Pancreas (tissue), 10 donors: ENCODE data around the gene STAT6. TPM values are rescaled to one million over a fixed set of nuclear protein-coding genes. Genes with fewer than 3 reads are reported as not detected.

Experiments used
- ATAC-seq, 4 donors: fragments of 200-7000 bp; cut with Tn5 transposase; one replicate each; pipeline versions ENCODE4 v1.8.0 to v1.9.1; 2020; ENCODE audit warnings: mild to moderate bottlenecking in 4 of 4, moderate library complexity in 4 of 4
- DNase-seq, 6 donors: peaks; one replicate each; pipeline ENCODE4 v3.0.0-alpha.2; 2020
- FAIRE-seq: peaks from 2 replicates; lab custom pipeline; 2012; peaks lifted over from hg19 to GRCh38; lab: Jason Lieb, UNC
- H3K27ac ChIP-seq, 4 donors: fragments of 200-600 bp; sonication (generic); 1 replicate in 3 of 4; 2 replicates in 1 of 4; pipeline versions ENCODE4 v1.5.0 to v1.8.0; 2020
- H3K27me3 ChIP-seq, 4 donors: fragments of 200-600 bp; one replicate each; pipeline ENCODE4 v1.8.0; 2021
- H3K36me3 ChIP-seq, 3 donors: fragments of 200-600 bp; sonication (generic) in 1 of 3; one replicate each; pipeline versions ENCODE4 v1.5.0 to v1.8.0; 2020 to 2021
- H3K4me1 ChIP-seq, 3 donors: fragments of 200-600 bp; one replicate each; pipeline ENCODE4 v1.8.0; 2021
- H3K4me3 ChIP-seq, 4 donors: fragments of 200-600 bp; sonication (generic) in 2 of 4; one replicate each; pipeline versions ENCODE4 v1.5.0 to v1.8.0; 2020 to 2021
- H3K9me3 ChIP-seq, 4 donors: fragments of 200-600 bp; one replicate each; pipeline ENCODE4 v1.8.0; 2021
- CTCF ChIP-seq, 4 donors: fragments of 200-600 bp; sonication (generic) in 3 of 4; IDR thresholded peaks; one replicate each; pipeline versions ENCODE4 v1.5.0 to v1.8.0; 2021; ENCODE audit warnings: antibody characterized with exemption in 4 of 4
- WGBS, 2 donors: extraction: QIAGEN DNeasy Blood & Tissue Kit; methylation state at CpG; one replicate each; pipeline ENCODE4 v1.1.7; 2013; 5-methylcytosine and 5-hydroxymethylcytosine counted together
- intact Hi-C, 3 donors: fragments of 100-400 bp; cut with DNase I; formaldehyde crosslinking; loops; one replicate each; pipeline versions ENCODE4 v1.11.1 to v1.14.2; 2022
- polyA plus RNA-seq, 2 donors: library from polyadenylated mRNA; stranded (reverse); fragments of 200-250 nt; gene quantifications; one replicate each; pipeline ENCODE4 v1.2.3, GENCODE V29; 2013
- total RNA-seq, 6 donors: library from RNA; stranded (reverse); fragmentation: NEBNext Ultra II Directional in 4 of 6; extraction: Animal tissue kit (Norgen Biotek cat#: 25700) in 4 of 6; gene quantifications; one replicate each; pipeline versions ENCODE4 v1.2.1 to v1.2.4, GENCODE V29; 2021 to 2023
- donor health status: healthy with polysubstance abuse.
- donor health status: DM: no; HTN: no; CAD: no; lungs with moderate emphysema.
- donor health status: DM: no; HTN: no; CAD: no.
- donor health status: control.
- donor health status: control.
- donor health status: Bipolar disorder and iron deficiency.
- donor health status: DM: yes; HTN: yes; CAD: no.
- donor health status: DM: no; HTN: no; CAD: no.
- donor health status: DM: no; HTN: no; CAD: no.
- donor health status: DM: yes; HTN: yes; CAD: no.

STAT6 gene
- total and polyA plus RNA-seq, 8 donors: 31.0 to 141 (median 56.2) TPM

DNA sequence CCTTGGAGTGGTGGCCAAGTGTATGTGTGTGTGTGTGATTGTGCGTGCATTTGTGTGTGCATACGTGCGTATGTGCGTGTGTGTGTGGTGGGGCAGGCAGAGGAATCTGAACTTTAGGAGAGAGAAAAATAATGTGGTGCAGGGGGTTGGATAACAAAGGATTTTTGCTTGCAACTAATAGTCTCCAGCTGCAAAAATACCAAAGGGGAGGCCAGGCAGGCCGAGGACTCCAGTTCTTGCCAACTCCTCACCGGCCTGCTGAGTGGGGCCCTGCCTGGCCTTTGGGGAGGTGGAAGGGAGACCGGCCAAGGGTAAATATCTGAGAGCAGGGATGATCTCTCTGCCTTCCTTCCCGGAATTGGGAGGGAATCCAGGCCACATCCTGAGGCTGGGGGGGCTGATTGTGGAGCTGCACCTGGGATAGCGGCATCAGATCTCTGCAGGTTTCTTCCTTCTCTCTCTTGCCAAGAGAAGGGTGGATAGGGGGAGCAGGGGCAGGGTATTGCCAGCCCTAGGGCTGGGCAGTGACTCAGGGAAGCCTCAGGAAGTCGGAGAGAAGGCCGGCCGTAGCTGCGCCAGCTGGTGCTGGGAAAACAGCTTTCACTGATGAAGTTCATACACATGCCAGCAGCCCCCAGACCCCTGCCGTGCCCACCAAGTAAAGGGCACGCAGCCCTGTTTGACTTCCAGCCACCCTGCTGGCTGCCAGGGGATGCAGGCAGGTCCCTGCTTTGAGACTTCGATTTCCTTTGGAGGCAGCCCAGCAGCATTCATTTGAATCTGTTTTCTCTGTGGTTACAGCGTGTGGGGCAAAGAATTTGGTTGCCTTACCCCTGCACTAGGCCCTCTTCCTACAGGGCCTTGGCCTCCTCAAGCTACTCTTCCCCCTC is 40.8 kb upstream of the STAT6 start:
- Histone ChIP-seq H3K27me3 (no peaks in the 10 kb centered on the region), H3K9me3 (no peaks in the 10 kb centered on the region), H3K36me3 (peaks cover 0 to 6% (median 0%) of the 10 kb centered on the region in 3 donors), H3K4me3 (no peak overlapping the region), H3K27ac (peak overlapping the region in 1 of 4 donors; percentile 28), H3K4me1 (peaks cover 0 to 2% (median 0%) of the 10 kb centered on the region in 3 donors)
- ATAC-seq (no peak), FAIRE-seq (no peak), DNase-seq (peak in 1 of 6 donors; percentile 39)
- 83 to 85% methylated on average over 17 of the region's 17 CpGs for WGBS, 2 donors
- intact Hi-C loops: no loop called here
- no peak for TF ChIP-seq CTCF (IDR thresholded peaks at IDR 0.05)

- no peak for TF ChIP-seq CTCF (IDR thresholded peaks at IDR 0.05)
- H3K27me3 ChIP-seq: no peaks in the 10 kb centered on the region
- peak in 1 of 6 donors; percentile 37 for DNase-seq
- peaks cover 0 to 6% (median 0%) of the 10 kb centered on the region in 3 donors for H3K36me3 ChIP-seq
- H3K4me1 ChIP-seq: peaks cover 0 to 2% (median 0%) of the 10 kb centered on the region in 3 donors
- H3K27ac ChIP-seq: no peak overlapping the region
- intact Hi-C loops: no loop called here
- no peak overlapping the region for H3K4me3 ChIP-seq
- no peak for FAIRE-seq
- 83 to 92% methylated on average over 6 of the region's 6 CpGs for WGBS, 2 donors
- no peak for ATAC-seq
- H3K9me3 ChIP-seq: no peaks in the 10 kb centered on the region
Measured at GRCh38 chr12:57150400-57151000, 39.3 kb upstream of the STAT6 start.

DNA sequence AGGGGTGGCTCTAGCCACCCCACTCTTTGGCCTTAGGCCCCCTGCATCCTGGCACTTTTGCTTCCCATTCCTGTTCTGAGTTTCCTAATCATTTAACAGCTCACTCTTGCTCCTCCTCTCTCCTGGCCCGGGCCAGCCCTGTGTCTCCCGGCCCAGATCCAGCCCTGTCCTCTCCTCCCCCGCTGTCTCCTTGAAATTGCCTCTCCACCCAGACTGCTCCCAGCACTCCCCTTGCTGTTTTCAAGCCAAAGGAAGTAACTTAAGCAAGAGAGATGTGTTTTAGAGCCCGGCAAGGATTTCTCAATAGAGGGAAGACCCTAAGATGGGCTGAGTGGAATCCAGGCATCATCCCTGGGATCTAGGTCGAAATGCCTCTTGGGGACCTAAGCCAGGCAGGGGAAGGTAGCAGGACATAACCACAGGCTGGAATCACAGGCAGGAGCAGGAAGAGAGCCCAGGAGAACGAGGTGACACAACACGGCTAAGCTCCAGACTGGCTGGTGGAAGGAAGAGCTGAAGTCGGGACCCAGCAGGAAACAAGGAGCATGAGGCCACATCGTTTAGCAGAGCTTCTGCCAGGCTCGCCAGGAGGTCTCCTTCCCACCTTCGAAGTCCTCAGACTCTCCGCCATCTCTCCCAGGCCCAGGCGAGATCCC is 38.2 kb upstream of the STAT6 start:
- no peak for DNase-seq
- intact Hi-C loops: no loop called here
- ATAC-seq: peak; percentile 43 to 69 (median 54)
- Histone ChIP-seq H3K4me1 (peaks cover 0 to 2% (median 0%) of the 10 kb centered on the region in 3 donors), H3K27ac (peak overlapping the region in 1 of 4 donors; percentile 54), H3K27me3 (no peaks in the 10 kb centered on the region), H3K9me3 (no peaks in the 10 kb centered on the region), H3K4me3 (no peak overlapping the region), H3K36me3 (peaks cover 0 to 13% (median 0%) of the 10 kb centered on the region in 3 donors)
- no peak for TF ChIP-seq CTCF (IDR thresholded peaks at IDR 0.05)
- 67 to 73% methylated on average over 13 of the region's 13 CpGs for WGBS, 2 donors
- FAIRE-seq: no peak

DNA sequence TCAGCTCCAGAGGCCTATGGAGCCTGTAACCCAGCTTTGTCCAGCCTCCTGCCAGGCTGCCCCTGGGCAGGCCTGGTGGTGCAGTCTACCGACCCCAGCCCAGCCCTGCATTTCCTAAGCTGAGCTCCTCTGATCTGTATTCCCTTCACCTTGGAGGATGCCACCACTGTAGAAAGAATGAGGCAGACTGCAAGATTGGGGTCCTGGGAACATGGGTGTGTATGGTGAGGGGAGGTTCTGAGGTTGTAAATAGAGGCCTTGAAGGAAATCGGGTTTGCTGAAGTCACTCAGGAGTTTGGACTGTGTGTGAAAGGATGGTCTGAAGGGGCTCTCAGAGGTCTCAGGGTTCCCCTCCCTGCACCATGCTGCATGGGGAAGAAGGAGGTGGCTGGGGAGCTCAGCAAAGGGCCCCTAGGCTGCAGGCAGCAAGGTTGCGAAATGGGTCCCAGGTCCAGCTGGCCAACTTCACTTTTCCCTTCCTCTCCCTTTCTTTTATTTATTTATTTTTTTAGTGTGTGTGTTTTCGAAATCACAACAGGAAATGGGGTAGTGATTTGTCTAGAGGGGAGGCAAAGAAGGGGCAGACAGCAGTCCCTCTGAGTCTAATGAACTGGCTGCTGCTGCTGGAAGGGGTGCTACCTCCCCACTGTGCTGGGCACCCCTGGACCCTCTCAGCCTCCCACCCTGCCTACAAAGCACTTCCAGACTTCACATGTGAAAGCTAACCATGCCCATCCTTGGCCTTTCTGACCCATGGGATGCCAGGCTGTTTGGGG is 37.5 kb upstream of the STAT6 start:
- H3K27ac ChIP-seq: peak overlapping the region in 1 of 4 donors; percentile 54
- intact Hi-C loops: no loop called here
- ATAC-seq (peak in 3 of 4 donors; percentile 39 to 58 (median 52)), DNase-seq (peak in 1 of 6 donors; percentile 12), FAIRE-seq (no peak)
- 75 to 84% methylated on average over 4 of the region's 4 CpGs for WGBS, 2 donors
- no peak for TF ChIP-seq CTCF (IDR thresholded peaks at IDR 0.05)
- peaks cover 0 to 2% (median 0%) of the 10 kb centered on the region in 3 donors for H3K4me1 ChIP-seq
- H3K4me3 ChIP-seq: no peak overlapping the region
- H3K9me3 ChIP-seq: no peaks in the 10 kb centered on the region
- peaks cover 0 to 15% (median 0%) of the 10 kb centered on the region in 3 donors for H3K36me3 ChIP-seq
- no peaks in the 10 kb centered on the region for H3K27me3 ChIP-seq
